ENCODE measurements around the gene DDIAS.

GRCh38 chr11:82899957-82900276, 1.6 kb upstream of the DDIAS start:
- TF ChIP-seq ZBED1 (IDR thresholded peaks at IDR 0.05; ENCODE audit: borderline replicate concordance) (no peak), CTCF (IDR thresholded peaks at IDR 0.05 in 2 of 3, conservative IDR thresholded peaks at IDR 0.05 in 1 of 3; ENCODE audit: control insufficient read depth in 2 of 3, extremely low read depth in 1 of 3, insufficient read depth in 1 of 3, low read depth in 3 of 3, low read length in 3 of 3) (no peak), RAD21 (IDR thresholded peaks at IDR 0.05; ENCODE audit: insufficient read depth, low read depth, low read length) (no peak), SIN3A (IDR thresholded peaks at IDR 0.05; ENCODE audit: low read depth, low read length) (no peak), EZH2 (IDR thresholded peaks at IDR 0.05; ENCODE audit: borderline replicate concordance, control insufficient read depth, low read depth, low read length) (no peak), POLR2AphosphoS2 (IDR thresholded peaks at IDR 0.05; ENCODE audit: low read depth, low read length) (no peak), JUND (IDR thresholded peaks at IDR 0.05; ENCODE audit: low read depth, low read length) (no peak), CHD4 (IDR thresholded peaks at IDR 0.05) (no peak), IRF3 (IDR thresholded peaks at IDR 0.05) (no peak), POLR2AphosphoS5 (IDR thresholded peaks at IDR 0.05; ENCODE audit: low read length) (no peak), ATF3 (IDR thresholded peaks at IDR 0.05; ENCODE audit: borderline replicate concordance, extremely low read depth, low read depth, low read length) (no peak)
